Hair follicle dermal papilla cell (primary cell): ENCODE results near the gene G3BP1. TPM values are rescaled to one million over a fixed set of nuclear protein-coding genes. Genes with fewer than 3 reads are reported as not detected.

Experiments
- total RNA-seq: library from RNA; depleted of rRNA; stranded (reverse); fragments of >200 nt; gene quantifications from 2 replicates; pipeline ENCODE4 v1.2.3, GENCODE V29; 2012

G3BP1 gene
- total RNA-seq, result 190 and 214 TPM in 2 replicates

GRCh38 chr5:151771259-151772028 is at the start of gene G3BP1:
G3BP1 (plus strand) TSS chr5:151771954; CDS start chr5:151786621, 14,667 bp downstream.

GRCh38 chr5:151758430-151759241 is 13.1 kb upstream of the G3BP1 start, which contains the start of gene ATOX1:
ATOX1 (minus strand) TSS chr5:151758631; CDS start chr5:151758551, 80 bp downstream.

Other genes starting within 250 kb of the G3BP1 start
- gene FAT2, start 180.6 kb upstream of the G3BP1 start, total RNA-seq, result 6.6 and 21.9 TPM in 2 replicates
- 1,179 and 1,844 TPM in 2 replicates for gene SPARC, start 85.0 kb upstream of the G3BP1 start, total RNA-seq
- 30.5 and 35.6 TPM in 2 replicates for gene ATOX1, start 13.3 kb upstream of the G3BP1 start, total RNA-seq
- gene GLRA1, start 152.9 kb downstream of the G3BP1 start, total RNA-seq, result not detected in 2 replicates